ENCODE measurements around the gene EP300. TPM values are rescaled to one million over a fixed set of nuclear protein-coding genes. Genes with fewer than 3 reads are reported as not detected.

EP300 gene
- polyA plus RNA-seq, 1 experiment: 19.6 TPM

DNA sequence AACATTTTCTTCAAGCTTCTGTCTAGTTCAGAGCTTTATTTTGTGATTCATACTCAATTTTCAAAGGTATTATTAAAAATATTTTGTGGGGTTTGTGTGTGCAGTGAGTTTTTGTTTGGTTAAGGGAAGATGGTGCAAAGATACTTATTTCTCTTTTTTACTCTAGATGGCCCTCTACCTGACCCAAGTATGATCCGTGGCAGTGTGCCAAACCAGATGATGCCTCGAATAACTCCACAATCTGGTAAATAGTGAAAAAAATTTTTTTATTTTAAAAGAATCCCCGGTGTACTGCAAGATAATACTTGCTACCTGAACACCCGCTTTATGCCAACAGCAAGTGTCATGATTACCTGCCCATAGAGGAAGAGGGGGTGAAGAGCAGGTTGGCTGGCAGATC lies 54.2 kb downstream of the EP300 start:
- CTCF ChIA-PET: interaction anchor here (0.6 to 1.2 kb wide), 3 partner anchors 12 to 223 kb away, joined by 3 to 8 read pairs (median 4); no protein-coding TSS in a partner anchor
- DNase-seq (ENCODE audit: low read depth, low spot score): no peak
- POLR2A ChIA-PET: no interaction called here

GRCh38 chr22:41147722-41148121 lies 55.3 kb downstream of the EP300 start:
- no peaks in the 10 kb centered on the region for H3K27me3 ChIP-seq (ENCODE audit: control insufficient read depth, insufficient read depth, low read length)
- no peak overlapping the region for H3K27ac ChIP-seq (ENCODE audit: low read depth, low read length)
- ChIA-PET CTCF (no interaction called here), POLR2A (interaction anchor here (0.6 kb wide), 1 partner anchor 104 kb away, joined by 6 read pairs; no protein-coding TSS in a partner anchor)
- H3K9me3 ChIP-seq (ENCODE audit: control insufficient read depth, insufficient read depth, low read length): no peaks in the 10 kb centered on the region
- TF ChIP-seq CTCF (IDR thresholded peaks at IDR 0.05; ENCODE audit: low read depth, low read length): no peak
- DNase-seq (ENCODE audit: low read depth, low spot score): no peak
- no peak overlapping the region for H3K4me3 ChIP-seq (ENCODE audit: low read depth, low read length)

More for the DNA sequence above, 54.2 kb downstream of the EP300 start:
- H3K27me3 ChIP-seq (ENCODE audit: control insufficient read depth, insufficient read depth, low read length): no peaks in the 10 kb centered on the region
- H3K4me3 ChIP-seq (ENCODE audit: low read depth, low read length): no peak overlapping the region
- H3K27ac ChIP-seq (ENCODE audit: low read depth, low read length): no peak overlapping the region
- no peaks in the 10 kb centered on the region for H3K9me3 ChIP-seq (ENCODE audit: control insufficient read depth, insufficient read depth, low read length)
- TF ChIP-seq CTCF (IDR thresholded peaks at IDR 0.05; ENCODE audit: low read depth, low read length): no peak

GRCh38 chr22:41152902-41153301 lies 60.5 kb downstream of the EP300 start:
- ChIA-PET CTCF (no interaction called here), POLR2A (no interaction called here)
- DNase-seq (ENCODE audit: low read depth, low spot score): no peak
- Histone ChIP-seq H3K27me3 (ENCODE audit: control insufficient read depth, insufficient read depth, low read length) (no peaks in the 10 kb centered on the region), H3K9me3 (ENCODE audit: control insufficient read depth, insufficient read depth, low read length) (no peaks in the 10 kb centered on the region), H3K27ac (ENCODE audit: low read depth, low read length) (no peak overlapping the region), H3K4me3 (ENCODE audit: low read depth, low read length) (no peak overlapping the region)
- TF ChIP-seq CTCF (IDR thresholded peaks at IDR 0.05; ENCODE audit: low read depth, low read length): no peak

- Histone ChIP-seq H3K9me3 (ENCODE audit: control insufficient read depth, insufficient read depth, low read length) (no peaks in the 10 kb centered on the region), H3K27ac (ENCODE audit: low read depth, low read length) (no peak overlapping the region), H3K27me3 (ENCODE audit: control insufficient read depth, insufficient read depth, low read length) (no peaks in the 10 kb centered on the region), H3K4me3 (ENCODE audit: low read depth, low read length) (no peak overlapping the region)
- ChIA-PET CTCF (no interaction called here), POLR2A (no interaction called here)
- TF ChIP-seq CTCF (IDR thresholded peaks at IDR 0.05; ENCODE audit: low read depth, low read length): no peak
- no peak for DNase-seq (ENCODE audit: low read depth, low spot score)
These were observed 64.7 kb downstream of the EP300 start for GRCh38 chr22:41157083-41157482.

DNA sequence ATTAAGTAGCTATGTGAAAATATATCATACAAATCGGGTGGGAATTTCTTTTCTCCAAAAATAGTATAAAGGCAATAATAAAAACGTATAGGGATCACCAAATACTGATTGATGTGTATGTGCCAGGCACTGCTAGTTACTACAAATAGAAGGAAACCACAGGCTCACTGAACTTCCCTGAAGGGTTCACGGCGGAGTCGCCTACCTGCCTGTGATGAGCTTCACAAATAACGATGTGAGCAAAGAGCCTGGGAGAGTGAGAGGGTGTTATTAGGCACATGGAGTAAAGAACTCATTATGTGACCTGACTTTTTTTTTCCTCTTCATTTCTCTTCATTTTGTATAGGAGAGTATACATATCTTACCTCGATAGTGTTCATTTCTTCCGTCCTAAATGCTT lies 76.8 kb downstream of the EP300 start:
- H3K27me3 ChIP-seq (ENCODE audit: control insufficient read depth, insufficient read depth, low read length): no peaks in the 10 kb centered on the region
- TF ChIP-seq CTCF (IDR thresholded peaks at IDR 0.05; ENCODE audit: low read depth, low read length): no peak
- no peak overlapping the region for H3K4me3 ChIP-seq (ENCODE audit: low read depth, low read length)
- H3K27ac ChIP-seq (ENCODE audit: low read depth, low read length): no peak overlapping the region
- CTCF ChIA-PET: interaction anchor here (1.0 kb wide), 1 partner anchor 246 kb away, joined by 3 read pairs; no protein-coding TSS in a partner anchor
- no peak for DNase-seq (ENCODE audit: low read depth, low spot score)
- POLR2A ChIA-PET: no interaction called here
- H3K9me3 ChIP-seq (ENCODE audit: control insufficient read depth, insufficient read depth, low read length): no peaks in the 10 kb centered on the region

Data from AG04450 (cell line).